Kidney (tissue), 14 donors: ENCODE data around the gene ASB3. TPM values are rescaled to one million over a fixed set of nuclear protein-coding genes. Genes with fewer than 3 reads are reported as not detected.

Experiments used
- DNase-seq, 5 donors: peaks; one replicate each; pipeline ENCODE4 v3.0.0-alpha.2; 2013 to 2020
- FAIRE-seq: peaks from 2 replicates; lab custom pipeline; 2012; peaks lifted over from hg19 to GRCh38; lab: Jason Lieb, UNC
- H3K27ac ChIP-seq, 2 donors: one replicate each; pipeline ENCODE4 v1.7.0; 2013; ENCODE audit warnings: low read depth in 2 of 2, low read length in 2 of 2, inconsistent platforms in 1 of 2
- H3K27me3 ChIP-seq: one replicate; pipeline ENCODE4 v1.7.1; 2013; ENCODE audit warnings: low read length, inconsistent platforms; ENCODE audit not compliant: control insufficient read depth, insufficient read depth
- H3K36me3 ChIP-seq, 3 donors: one replicate each; pipeline versions ENCODE4 v1.7.0 to v1.7.1; 2013; ENCODE audit warnings: low read length in 3 of 3, control low read depth in 1 of 3, inconsistent platforms in 1 of 3; ENCODE audit not compliant: insufficient read depth in 3 of 3, control insufficient read depth in 2 of 3
- H3K4me1 ChIP-seq, 3 donors: one replicate each; pipeline versions ENCODE4 v1.7.0 to v1.7.1; 2013; ENCODE audit warnings: low read length in 3 of 3, inconsistent platforms in 1 of 3, low read depth in 1 of 3; ENCODE audit not compliant: control insufficient read depth in 2 of 3, insufficient read depth in 2 of 3
- H3K4me3 ChIP-seq, 3 donors: one replicate each; pipeline versions ENCODE4 v1.7.0 to v1.8.1; 2013; ENCODE audit warnings: low read length in 3 of 3, control low read depth in 1 of 3, inconsistent platforms in 1 of 3
- H3K9ac ChIP-seq, 3 donors: one replicate each; pipeline versions ENCODE4 v1.7.0 to v1.7.1; 2013; ENCODE audit warnings: low read length in 3 of 3, control low read depth in 1 of 3, inconsistent platforms in 1 of 3
- H3K9me3 ChIP-seq, 3 donors: one replicate each; pipeline versions ENCODE4 v1.7.0 to v1.7.1; 2013; ENCODE audit warnings: low read length in 3 of 3, control low read depth in 1 of 3, inconsistent platforms in 1 of 3; ENCODE audit not compliant: control insufficient read depth in 2 of 3, insufficient read depth in 1 of 3
- CTCF ChIP-seq: IDR thresholded peaks from 3 replicates; pipeline ENCODE4 v1.5.1; 2012; ENCODE audit warnings: mild to moderate bottlenecking, moderate library complexity, borderline replicate concordance; ENCODE audit not compliant: insufficient read depth; ENCODE audit errors: extremely low read depth
- intact Hi-C: fragments of 100-400 bp; cut with DNase I; formaldehyde crosslinking; loops from one replicate; pipeline ENCODE4 v1.11.1; 2022
- polyA plus RNA-seq: library from polyadenylated mRNA; stranded (reverse); fragments of 350-450 nt; fragmentation: Illumina TruSeq; extraction: RNeasy Lipid Tissue Mini Kit (QIAGEN cat#74804); gene quantifications from one replicate; pipeline ENCODE4 v1.2.3, GENCODE V29; 2014; ENCODE audit warnings: low read depth, low replicate concordance; ENCODE audit not compliant: insufficient read depth
- total RNA-seq: library from RNA; stranded (reverse); fragmentation: NEBNext Ultra II Directional; extraction: Animal tissue kit (Norgen Biotek cat#: 25700); gene quantifications from one replicate; pipeline ENCODE4 v1.2.1, GENCODE V29; 2021
- donor health status: control.
- donor health status: control.
- donor health status: control.
- donor health status: control.
- donor health status: control.
- donor health status: DM: yes; HTN: yes; CAD: no.
- donor health status: Normal renal cell carcinoma (clear cell type).

ASB3 gene
- total and polyA plus RNA-seq, 2 donors from 2014 or later: 8.0 to 20.1 TPM

GRCh38 chr2:53785366-53785765 is 1.4 kb downstream of the ASB3 start:
- no peak for TF ChIP-seq CTCF
- H3K27me3 ChIP-seq: no peaks in the 10 kb centered on the region
- H3K9ac ChIP-seq: peak overlapping the region in 1 of 3 donors; percentile 96
- H3K36me3 ChIP-seq: no peaks in the 10 kb centered on the region
- FAIRE-seq (no peak), DNase-seq (no peak)
- H3K9me3 ChIP-seq: no peaks in the 10 kb centered on the region
- H3K4me3 ChIP-seq: peak overlapping the region; percentile 94 to 98 (median 98)
- peaks cover 0 to 22% (median 3%) of the 10 kb centered on the region in 3 donors for H3K4me1 ChIP-seq
- no peak overlapping the region for H3K27ac ChIP-seq
- intact Hi-C loops: no loop called here

GRCh38 chr2:53784436-53784835 is 2.3 kb downstream of the ASB3 start:
- Histone ChIP-seq H3K4me3 (peak overlapping the region in 1 of 3 donors; percentile 2), H3K9me3 (no peaks in the 10 kb centered on the region), H3K27me3 (no peaks in the 10 kb centered on the region), H3K36me3 (no peaks in the 10 kb centered on the region), H3K9ac (no peak overlapping the region), H3K4me1 (peaks cover 0 to 22% (median 3%) of the 10 kb centered on the region in 3 donors), H3K27ac (peak overlapping the region in 1 of 2 donors; percentile 7)
- intact Hi-C loops: no loop called here
- peak in 1 of 5 donors; percentile 15 for DNase-seq
- TF ChIP-seq CTCF: no peak
- no peak for FAIRE-seq

GRCh38 chr2:53782676-53783075 is 4.1 kb downstream of the ASB3 start:
- TF ChIP-seq CTCF: no peak
- H3K27ac ChIP-seq: no peak overlapping the region
- no peaks in the 10 kb centered on the region for H3K36me3 ChIP-seq
- H3K4me1 ChIP-seq: peaks cover 0 to 16% (median 3%) of the 10 kb centered on the region in 3 donors
- no peak overlapping the region for H3K4me3 ChIP-seq
- no peak for DNase-seq
- no peaks in the 10 kb centered on the region for H3K27me3 ChIP-seq
- H3K9ac ChIP-seq: no peak overlapping the region
- H3K9me3 ChIP-seq: no peaks in the 10 kb centered on the region
- no peak for FAIRE-seq
- intact Hi-C loops: no loop called here

- TF ChIP-seq CTCF: no peak
- H3K9ac ChIP-seq: no peak overlapping the region
- FAIRE-seq: no peak
Observed at GRCh38 chr2:53780056-53780455, 6.7 kb downstream of the ASB3 start.

More at GRCh38 chr2:53780056-53780455, 6.7 kb downstream of the ASB3 start:
- Histone ChIP-seq H3K27ac (no peak overlapping the region), H3K4me1 (peaks cover 0 to 6% (median 1%) of the 10 kb centered on the region in 3 donors), H3K27me3 (no peaks in the 10 kb centered on the region), H3K9me3 (no peaks in the 10 kb centered on the region), H3K4me3 (no peak overlapping the region), H3K36me3 (no peaks in the 10 kb centered on the region)
- intact Hi-C loops: no loop called here
- DNase-seq: no peak
